Activated CD8-positive, alpha-beta memory T cell treated with anti-CD3 and anti-CD28 coated beads for 48 hours (primary cell): Measurements from ENCODE around the gene ARPIN.
"Not testable (repeated sequence)": the region's sequence is repeated elsewhere in the genome, so short reads cannot be mapped to it uniquely, and the experiment has no call there.

Source experiments
- DNase-seq, 3 experiments: peaks; one replicate each; pipeline ENCODE4 v3.0.0-alpha.2; 2020; ENCODE audit warnings: low read depth in 2 of 3, low spot score in 2 of 3

The ARPIN gene

GRCh38 chr15:89910891-89911626, 1.7 kb downstream of the ARPIN start:
- DNase-seq = no peak

- DNase-seq = no peak
Observed at GRCh38 chr15:89909611-89910010, 3.1 kb downstream of the ARPIN start.

- no peak for DNase-seq
Observed at GRCh38 chr15:89908226-89908625, 4.5 kb downstream of the ARPIN start.

GRCh38 chr15:89907289-89907688, 5.5 kb downstream of the ARPIN start:
- no peak for DNase-seq

GRCh38 chr15:89905846-89906378, 6.8 kb downstream of the ARPIN start:
- DNase-seq = no peak

GRCh38 chr15:89904519-89904918, 8.2 kb downstream of the ARPIN start:
- DNase-seq = no peak

- DNase-seq = no peak
Observed at GRCh38 chr15:89903858-89904130, 9.0 kb downstream of the ARPIN start.

GRCh38 chr15:89903015-89903857, 9.5 kb downstream of the ARPIN start:
- DNase-seq = no peak

- DNase-seq = no peak
Observed at GRCh38 chr15:89900849-89901248, 11.9 kb downstream of the ARPIN start.

GRCh38 chr15:89899951-89900567, 12.7 kb downstream of the ARPIN start:
- no peak for DNase-seq

- DNase-seq = no peak
Observed at GRCh38 chr15:89899295-89899945, 13.3 kb downstream of the ARPIN start.

GRCh38 chr15:89898614-89899294, 14.0 kb downstream of the ARPIN start:
- DNase-seq = no peak

- DNase-seq = no peak
Observed at GRCh38 chr15:89898146-89898545, 14.6 kb downstream of the ARPIN start.

- DNase-seq = peak; percentile 81 to 84 (median 81)
Observed at GRCh38 chr15:89893696-89894447, 18.9 kb downstream of the ARPIN start, which contains the start of gene AP3S2. Gene AP3S2 (minus strand): TSS chr15:89893994. CDS start chr15:89893949, 45 bp downstream.

- no peak for DNase-seq
Observed at GRCh38 chr15:89893027-89893426, 19.7 kb downstream of the ARPIN start.

GRCh38 chr15:89888214-89888804, 24.4 kb downstream of the ARPIN start:
- no peak for DNase-seq

- DNase-seq = no peak
Observed at GRCh38 chr15:89885611-89886010, 27.1 kb downstream of the ARPIN start.

- not testable (repeated sequence) for DNase-seq
Observed at GRCh38 chr15:89885179-89885578, 27.6 kb downstream of the ARPIN start.

GRCh38 chr15:89883518-89883917, 29.2 kb downstream of the ARPIN start:
- no peak for DNase-seq

GRCh38 chr15:89880727-89881126, 32.0 kb downstream of the ARPIN start:
- DNase-seq = no peak
